ENCODE results near the gene CFAP20DC.
"Not testable (repeated sequence)": the region's sequence is repeated elsewhere in the genome, so short reads cannot be mapped to it uniquely, and the experiment has no call there.

CFAP20DC gene

DNA sequence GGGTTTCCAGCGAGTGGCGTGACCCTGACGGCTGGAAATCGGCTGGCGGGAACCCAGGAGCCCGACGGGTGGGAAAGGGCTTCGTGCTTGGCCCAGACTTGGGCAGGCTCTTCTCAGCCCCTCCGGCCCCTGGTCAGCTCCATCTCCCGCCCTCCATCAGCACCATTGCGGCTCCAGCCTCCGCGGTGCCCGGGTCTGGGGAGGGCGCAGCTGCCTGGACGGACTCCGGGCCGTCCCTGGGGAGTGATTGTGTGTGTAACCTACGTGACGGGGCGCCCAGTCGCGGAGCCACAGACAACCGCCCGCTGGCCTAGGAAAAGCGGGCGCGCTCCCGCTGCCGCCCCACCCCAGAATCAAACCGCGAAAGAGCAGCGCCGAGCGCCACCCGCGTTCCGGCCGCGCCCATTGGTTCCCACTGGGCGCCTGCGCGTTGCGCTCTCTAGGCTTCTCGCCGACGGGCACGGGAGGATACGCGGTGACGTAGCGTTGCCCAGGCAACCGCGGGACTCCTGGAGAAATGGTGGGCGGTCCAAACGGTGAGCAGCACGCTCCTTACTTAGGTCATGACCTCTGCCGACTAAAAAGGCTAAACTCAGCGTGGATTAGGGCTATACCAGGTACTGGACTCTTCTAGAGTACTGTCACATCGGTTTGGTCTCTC, at the start of gene CFAP20DC:
CFAP20DC (minus strand) TSS at position 355 of the 661 bp plus-strand sequence. CDS start 394 bp downstream, outside the sequence.
- DNase-seq (ENCODE audit: low read depth), result peak; percentile 78
- TF ChIP-seq, protein P1, sequence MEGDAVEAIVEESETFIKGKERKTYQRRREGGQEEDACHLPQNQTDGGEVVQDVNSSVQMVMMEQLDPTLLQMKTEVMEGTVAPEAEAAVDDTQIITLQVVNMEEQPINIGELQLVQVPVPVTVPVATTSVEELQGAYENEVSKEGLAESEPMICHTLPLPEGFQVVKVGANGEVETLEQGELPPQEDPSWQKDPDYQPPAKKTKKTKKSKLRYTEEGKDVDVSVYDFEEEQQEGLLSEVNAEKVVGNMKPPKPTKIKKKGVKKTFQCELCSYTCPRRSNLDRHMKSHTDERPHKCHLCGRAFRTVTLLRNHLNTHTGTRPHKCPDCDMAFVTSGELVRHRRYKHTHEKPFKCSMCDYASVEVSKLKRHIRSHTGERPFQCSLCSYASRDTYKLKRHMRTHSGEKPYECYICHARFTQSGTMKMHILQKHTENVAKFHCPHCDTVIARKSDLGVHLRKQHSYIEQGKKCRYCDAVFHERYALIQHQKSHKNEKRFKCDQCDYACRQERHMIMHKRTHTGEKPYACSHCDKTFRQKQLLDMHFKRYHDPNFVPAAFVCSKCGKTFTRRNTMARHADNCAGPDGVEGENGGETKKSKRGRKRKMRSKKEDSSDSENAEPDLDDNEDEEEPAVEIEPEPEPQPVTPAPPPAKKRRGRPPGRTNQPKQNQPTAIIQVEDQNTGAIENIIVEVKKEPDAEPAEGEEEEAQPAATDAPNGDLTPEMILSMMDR (IDR thresholded peaks at IDR 0.05; ENCODE audit: low read depth, low read length, missing control alignments), result no peak
- H3K4me3 ChIP-seq (ENCODE audit: low read depth, low read length), result peak within 1 kb of the TSS; percentile 56

DNA sequence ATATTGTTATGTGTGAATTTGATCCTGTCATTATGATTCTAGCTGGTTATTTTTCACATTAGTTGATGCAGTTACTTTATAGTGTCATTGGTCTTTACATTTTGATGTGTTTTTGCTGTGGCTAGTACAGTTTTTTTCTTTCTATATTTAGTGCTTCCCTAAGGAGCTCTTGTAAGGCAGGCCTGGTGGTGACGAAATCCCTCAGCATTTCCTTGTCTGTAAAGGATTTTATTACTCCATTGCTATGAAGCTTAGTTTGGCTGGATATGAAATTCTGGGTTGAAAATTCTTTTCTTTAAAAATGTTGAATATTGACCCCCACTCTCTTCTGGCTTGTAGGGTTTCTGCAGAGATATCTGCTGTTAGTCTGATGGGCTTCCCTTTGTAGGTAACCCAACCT, 48.7 kb upstream of the CFAP20DC start:
- not testable (repeated sequence) for DNase-seq (ENCODE audit: low read depth); H3K4me3 ChIP-seq (ENCODE audit: low read depth, low read length)

DNA sequence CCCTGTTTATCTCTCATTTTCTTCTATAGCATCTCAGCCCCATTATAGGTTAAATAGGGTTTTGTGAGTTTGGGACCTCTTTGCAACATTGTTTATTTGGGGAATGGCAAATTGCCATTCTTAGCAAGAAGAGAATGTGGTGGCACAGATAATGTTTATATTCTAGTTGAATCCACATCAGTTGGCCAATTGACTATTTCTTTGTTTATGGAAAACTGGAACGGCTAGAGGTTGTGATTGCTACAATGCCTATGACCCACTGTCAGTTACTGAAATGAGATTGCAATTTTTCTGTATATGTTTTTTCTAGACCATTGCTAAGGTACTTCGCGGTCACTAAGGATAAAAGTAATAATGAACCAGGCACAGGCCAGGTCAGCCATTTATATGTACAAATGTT, 44.6 kb upstream of the CFAP20DC start:
- TF ChIP-seq, protein P1 (IDR thresholded peaks at IDR 0.05; ENCODE audit: low read depth, low read length, missing control alignments), result no peak
- no peak overlapping the region for H3K4me3 ChIP-seq (ENCODE audit: low read depth, low read length)
- no peak for DNase-seq (ENCODE audit: low read depth)

DNA sequence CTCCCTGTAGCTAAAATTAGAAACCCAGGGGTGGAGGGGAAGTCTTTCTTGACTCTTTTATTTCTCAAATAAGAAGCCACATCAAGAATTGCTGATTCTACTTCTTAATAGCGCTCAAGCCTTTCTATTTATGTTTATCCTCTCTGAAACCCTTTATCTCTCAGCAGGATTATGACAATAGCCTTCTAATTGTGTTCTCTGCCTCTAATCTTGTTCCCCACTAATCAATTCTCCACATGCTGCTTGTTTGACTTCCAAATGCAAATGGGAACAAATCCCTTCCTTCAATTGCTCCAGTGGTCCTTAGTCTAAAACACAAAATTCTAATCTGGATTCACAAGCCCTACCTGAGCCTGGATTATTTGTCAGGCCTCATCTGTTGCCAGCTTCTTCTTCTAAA, 43.7 kb upstream of the CFAP20DC start:
- no peak overlapping the region for H3K4me3 ChIP-seq (ENCODE audit: low read depth, low read length)
- DNase-seq (ENCODE audit: low read depth), result no peak
- TF ChIP-seq, protein P1 (IDR thresholded peaks at IDR 0.05; ENCODE audit: low read depth, low read length, missing control alignments), result no peak

DNA sequence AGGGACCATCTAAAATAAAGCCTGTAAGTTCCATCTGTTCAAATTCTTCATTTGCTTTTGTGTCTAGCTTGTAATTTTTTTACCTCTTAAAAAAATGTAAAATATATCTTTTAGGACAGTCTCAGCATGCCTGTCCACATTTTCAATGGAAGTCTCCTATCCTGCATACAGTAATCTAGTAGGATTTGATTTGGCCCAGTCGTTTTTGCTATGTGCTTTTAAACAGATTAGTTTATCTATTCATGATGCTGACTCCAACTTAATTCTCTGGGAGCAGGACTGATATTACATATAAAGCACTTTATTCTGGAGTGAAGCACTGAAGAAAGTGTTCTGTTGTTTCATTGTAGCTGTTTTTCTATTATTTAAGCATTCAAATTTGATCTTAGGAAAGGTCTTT, 38.9 kb upstream of the CFAP20DC start:
- DNase-seq (ENCODE audit: low read depth), result no peak
- TF ChIP-seq, protein P1 (IDR thresholded peaks at IDR 0.05; ENCODE audit: low read depth, low read length, missing control alignments), result no peak
- H3K4me3 ChIP-seq (ENCODE audit: low read depth, low read length), result no peak overlapping the region

DNA sequence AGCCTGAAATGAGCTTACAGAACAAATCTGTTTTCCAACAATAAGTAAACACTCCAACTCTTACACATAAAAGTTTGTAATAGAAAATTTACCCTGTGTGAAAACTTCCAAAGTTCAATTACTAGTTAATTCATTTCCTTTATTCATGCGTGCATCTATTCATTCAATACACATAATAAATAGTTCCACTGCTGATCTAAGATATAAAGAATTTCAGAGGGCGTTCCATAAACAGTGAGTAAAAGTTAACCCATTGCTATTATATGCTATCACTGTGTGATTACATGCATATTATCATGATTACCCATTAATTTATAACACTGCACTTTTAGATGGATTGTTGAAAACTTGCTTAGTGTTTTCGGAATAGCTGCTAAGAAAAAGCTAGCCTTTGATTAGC, 36.2 kb upstream of the CFAP20DC start:
- H3K4me3 ChIP-seq (ENCODE audit: low read depth, low read length), result no peak overlapping the region
- TF ChIP-seq, protein P1 (IDR thresholded peaks at IDR 0.05; ENCODE audit: low read depth, low read length, missing control alignments), result no peak
- DNase-seq (ENCODE audit: low read depth), result no peak

DNA sequence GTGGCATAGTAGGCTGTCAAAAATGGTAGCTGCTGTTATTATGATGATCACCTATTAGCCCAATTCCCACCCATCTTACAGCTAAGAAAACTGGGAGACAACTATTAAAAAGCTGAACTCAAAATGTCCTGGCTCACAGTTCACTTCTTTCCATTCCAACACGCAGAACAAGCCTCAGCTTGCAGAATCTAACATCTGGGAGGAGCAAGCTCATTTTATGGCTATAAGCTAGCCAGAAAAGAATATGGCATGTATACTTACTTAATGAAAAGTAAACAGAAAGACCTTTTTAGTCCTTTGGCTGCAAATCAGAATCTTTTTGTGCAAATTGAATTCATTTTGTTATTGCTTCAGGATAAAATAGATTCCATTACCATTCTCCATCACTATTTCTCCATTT, 34.8 kb upstream of the CFAP20DC start:
- H3K4me3 ChIP-seq (ENCODE audit: low read depth, low read length), result no peak overlapping the region
- DNase-seq (ENCODE audit: low read depth), result no peak
- TF ChIP-seq, protein P1 (IDR thresholded peaks at IDR 0.05; ENCODE audit: low read depth, low read length, missing control alignments), result no peak

Data from GM12864 (cell line).